Endothelial cell of umbilical vein (primary cell): ENCODE results near the gene FCN1. TPM values are rescaled to one million over a fixed set of nuclear protein-coding genes. Genes with fewer than 3 reads are reported as not detected.

Source experiments
- BruUV-seq: library from RNA; stranded (reverse); fragments of 400-500 nt; replicated peaks from 2 replicates; lab custom pipeline; 2021; lab: Mats Ljungman, UMichigan
- CTCF ChIA-PET: fragments of 300-600, 350-600 bp; sonication (Branson Sonifier 250); formaldehyde crosslinking; loops from one replicate; lab custom pipeline; 2021; ENCODE audit warnings: antibody characterized with exemption, inconsistent platforms; lab: Charles Lee
- POLR2A ChIA-PET: fragments of 300-600, 350-600 bp; sonication (Branson Sonifier 250); formaldehyde crosslinking; loops from one replicate; lab custom pipeline; 2021; ENCODE audit warnings: antibody characterized with exemption, inconsistent platforms; lab: Charles Lee
- DNase-seq: peaks from one replicate; pipeline ENCODE4 v3.0.0-alpha.2; 2011; ENCODE audit warnings: low read depth, low spot score
- FAIRE-seq: peaks from 2 replicates; lab custom pipeline; 2011; peaks lifted over from hg19 to GRCh38; lab: Jason Lieb, UNC
- H2AFZ ChIP-seq: 2 replicates; pipeline ENCODE4 v1.6.0; 2012; ENCODE audit warnings: low read depth, low read length, control low read depth, inconsistent platforms
- H3K27ac ChIP-seq: 2 replicates; pipeline ENCODE4 v1.5.1; 2011; ENCODE audit warnings: low read depth, mild to moderate bottlenecking, control low read depth, low read length, moderate library complexity; ENCODE audit not compliant: insufficient read depth
- H3K27me3 ChIP-seq, 2 experiments: 2 replicates each; pipeline versions ENCODE4 v1.6.0 to v1.6.1; 2011; ENCODE audit warnings: low read length in 2 of 2, mixed read lengths in 1 of 2; ENCODE audit not compliant: control insufficient read depth in 2 of 2, insufficient read depth in 2 of 2
- H3K36me3 ChIP-seq, 2 experiments: 2 replicates in 1 of 2; 3 replicates in 1 of 2; pipeline ENCODE4 v1.5.1; 2011; ENCODE audit warnings: low read length in 2 of 2, mild to moderate bottlenecking in 1 of 2, moderate library complexity in 1 of 2; ENCODE audit not compliant: control insufficient read depth in 2 of 2, insufficient read depth in 2 of 2; ENCODE audit errors: extremely low read depth in 1 of 2
- H3K4me1 ChIP-seq: 3 replicates; pipeline ENCODE4 v1.5.1; 2011; ENCODE audit warnings: mild to moderate bottlenecking, low read length; ENCODE audit not compliant: control insufficient read depth, insufficient read depth; ENCODE audit errors: extremely low read depth
- H3K4me2 ChIP-seq: 2 replicates; pipeline ENCODE4 v1.6.1; 2011; ENCODE audit warnings: low read length, control low read depth, mixed read lengths; ENCODE audit not compliant: insufficient read depth
- H3K4me3 ChIP-seq, 3 experiments: fragments of 200-600 bp in 1 of 3; sonication (generic), shearing (Covaris generic) in 1 of 3; replicated peaks in 1 of 3; 2 replicates each; pipeline ENCODE4 v1.5.1; 2011 to 2016; ENCODE audit warnings: control low read depth in 3 of 3, low read length in 3 of 3, mild to moderate bottlenecking in 2 of 3, inconsistent platforms in 1 of 3, low read depth in 1 of 3, moderate library complexity in 1 of 3; ENCODE audit not compliant: insufficient read depth in 1 of 3
- H3K79me2 ChIP-seq: 2 replicates; pipeline ENCODE4 v1.6.0; 2012; ENCODE audit warnings: low read length, inconsistent platforms; ENCODE audit not compliant: control insufficient read depth, insufficient read depth
- H3K9ac ChIP-seq: replicated peaks from 2 replicates; pipeline ENCODE3; 2011; ENCODE audit warnings: low read length, control low read depth; ENCODE audit not compliant: insufficient read depth; ENCODE audit errors: extremely low read depth
- H3K9me1 ChIP-seq: replicated peaks from 3 replicates; pipeline ENCODE4 v1.6.0; 2011; ENCODE audit warnings: mild to moderate bottlenecking, low read length; ENCODE audit not compliant: control insufficient read depth, insufficient read depth; ENCODE audit errors: extremely low read depth
- H3K9me3 ChIP-seq: replicated peaks from 2 replicates; pipeline ENCODE4 v1.5.1; 2012; ENCODE audit warnings: low read length, inconsistent platforms; ENCODE audit not compliant: control insufficient read depth, insufficient read depth
- H4K20me1 ChIP-seq: replicated peaks from 2 replicates; pipeline ENCODE3; 2011; ENCODE audit warnings: mild to moderate bottlenecking, low read length; ENCODE audit not compliant: control insufficient read depth, insufficient read depth; ENCODE audit errors: extremely low read depth
- CTCF ChIP-seq, 2 donors: IDR thresholded peaks; 1 replicate in 1 of 2; 2 replicates in 1 of 2; pipeline ENCODE4 v1.5.1; 2011; ENCODE audit warnings: low read length in 2 of 2, mild to moderate bottlenecking in 2 of 2, moderate library complexity in 2 of 2, control low read depth in 1 of 2, inconsistent platforms in 1 of 2, low read depth in 1 of 2; ENCODE audit not compliant: insufficient read depth in 1 of 2; ENCODE audit errors: extremely low read depth in 1 of 2
- EZH2 ChIP-seq: IDR thresholded peaks from 2 replicates; pipeline ENCODE4 v1.6.1; 2012; ENCODE audit warnings: borderline replicate concordance, low read depth, mild to moderate bottlenecking, moderate library complexity, low read length, inconsistent platforms; ENCODE audit not compliant: severe bottlenecking
- FOS ChIP-seq: IDR thresholded peaks from 2 replicates; pipeline ENCODE4 v1.6.1; 2011; ENCODE audit warnings: mild to moderate bottlenecking, low read length, moderate library complexity, borderline replicate concordance; ENCODE audit not compliant: insufficient read depth
- GATA2 ChIP-seq: IDR thresholded peaks from 2 replicates; pipeline ENCODE4 v1.7.0; 2011; ENCODE audit warnings: low read depth, mild to moderate bottlenecking, moderate library complexity, mixed read lengths, low read length; ENCODE audit not compliant: insufficient read length, insufficient read depth
- JUN ChIP-seq: IDR thresholded peaks from 2 replicates; pipeline ENCODE4 v1.6.1; 2011; ENCODE audit warnings: borderline replicate concordance, low read depth; ENCODE audit not compliant: insufficient read length, insufficient read depth
- MAX ChIP-seq: IDR thresholded peaks from 2 replicates; pipeline ENCODE4 v1.6.1; 2011; ENCODE audit not compliant: insufficient read depth, insufficient read length
- MYC ChIP-seq: IDR thresholded peaks from one replicate; pipeline ENCODE4 v1.6.1; 2011; ENCODE audit warnings: mild to moderate bottlenecking, low read depth, low read length
- POLR2A ChIP-seq: IDR thresholded peaks from 2 replicates; pipeline ENCODE4 v1.6.1; 2012; ENCODE audit warnings: low read depth, mild to moderate bottlenecking, control low read depth, low read length
- POLR2AphosphoS5 ChIP-seq: IDR thresholded peaks from 2 replicates; pipeline ENCODE4 v1.6.1; 2012; ENCODE audit warnings: low read depth, mild to moderate bottlenecking, control low read depth, low read length, moderate library complexity; ENCODE audit not compliant: insufficient read depth
- dilution Hi-C: fragments of 300-500 bp; cut with MboI; formaldehyde crosslinking; loops from one replicate; pipeline ENCODE4 v1.15.0; 2019; ENCODE audit warnings: low sequenced_read_pairs; ENCODE audit not compliant: extremely low pct_ligation_motif_present
- intact Hi-C: fragments of 100-400 bp; cut with micrococcal nuclease; formaldehyde crosslinking; loops from one replicate; pipeline ENCODE4 v1.10.0; 2022
- polyA plus RNA-seq, 4 experiments: library from polyadenylated mRNA; depleted of rRNA in 3 of 4; stranded (reverse) in 3 of 4; unstranded in 1 of 4; fragments of >200 nt; gene quantifications; 2 replicates each; pipeline versions ENCODE4 v1.2.1 to v1.2.3, GENCODE V29; 2011 to 2012; ENCODE audit warnings: missing spikeins in 1 of 4
- total RNA-seq: library from RNA; stranded (reverse); gene quantifications from 2 replicates; pipeline ENCODE4 v1.2.3, GENCODE V29; 2021

The FCN1 gene
- total and polyA plus RNA-seq, 2 donors (not counting 3 experiments of a cell fraction or from before 2014, with no cell fraction given): not detected

DNA sequence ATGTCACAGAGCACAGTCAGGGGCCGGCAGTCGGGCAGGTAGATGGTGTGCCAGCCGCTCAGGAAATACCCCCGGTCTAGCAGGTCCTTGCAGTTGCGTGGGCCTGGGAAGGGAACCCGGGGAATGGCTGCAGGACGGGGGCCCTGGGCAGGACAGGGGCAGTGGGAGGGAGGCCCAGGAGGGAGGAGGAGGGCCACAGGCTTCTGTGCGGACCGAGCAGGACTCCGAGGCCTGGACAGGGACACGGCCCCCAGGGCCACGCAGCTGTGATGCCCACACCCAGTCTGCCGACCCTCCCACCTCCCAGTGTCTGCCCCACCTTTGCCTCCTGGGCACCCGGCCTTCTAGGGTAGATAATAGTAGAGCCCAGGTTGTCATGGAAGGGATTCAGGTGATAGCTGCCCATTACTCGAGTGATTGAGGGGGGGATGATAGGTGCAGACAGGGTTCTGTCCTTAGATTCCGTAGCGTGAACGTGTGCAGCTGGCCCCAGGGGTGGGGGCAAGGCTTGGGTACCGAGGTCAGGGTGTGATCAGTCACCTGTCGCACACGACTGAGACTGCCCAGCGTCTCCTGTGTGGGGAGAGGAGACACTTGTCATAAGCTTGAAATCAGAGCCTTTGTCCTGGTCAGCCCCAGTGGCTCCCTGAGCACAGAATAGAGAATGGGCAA is 4.5 kb downstream of the FCN1 start:
- FAIRE-seq: no peak
- dilution Hi-C loops: no loop called here
- BruUV-seq: no TSS peak

More for the DNA sequence above, 4.5 kb downstream of the FCN1 start:
- H3K9ac ChIP-seq: no peak overlapping the region
- POLR2A ChIA-PET: no interaction called here
- DNase-seq: no peak
- H3K79me2 ChIP-seq: no peaks in the 10 kb centered on the region
- CTCF ChIA-PET: no interaction called here
- H3K36me3 ChIP-seq: no peaks in the 10 kb centered on the region
- no peak overlapping the region for H3K4me3 ChIP-seq
- intact Hi-C loops: no loop called here
- no peaks in the 10 kb centered on the region for H3K4me1 ChIP-seq
- no peak for TF ChIP-seq CTCF (IDR thresholded peaks at IDR 0.05; ENCODE audit: extremely low read depth in 1 of 2, insufficient read depth in 1 of 2, low read depth in 1 of 2, low read length in 2 of 2)
- TF ChIP-seq JUN: no peak
- TF ChIP-seq MYC: no peak
- TF ChIP-seq EZH2: no peak
- no peak for TF ChIP-seq POLR2A
- no peak for TF ChIP-seq POLR2AphosphoS5
- no peak for TF ChIP-seq FOS
- no peak for TF ChIP-seq GATA2
- no peak for TF ChIP-seq MAX
- no peaks in the 10 kb centered on the region for H4K20me1 ChIP-seq
- H3K9me1 ChIP-seq: no peaks in the 10 kb centered on the region
- H2AFZ ChIP-seq: no peak overlapping the region
- H3K4me2 ChIP-seq: no peak overlapping the region
- no peak overlapping the region for H3K27ac ChIP-seq
- no peaks in the 10 kb centered on the region for H3K27me3 ChIP-seq
- H3K9me3 ChIP-seq: no peaks in the 10 kb centered on the region
